NCI-H1048 (cell line): Measurements from ENCODE around the gene CD2BP2.

Experiments used
- DNase-seq: peaks from one replicate; lab custom pipeline; 2025; lab: John Stamatoyannopoulos, UW

Gene CD2BP2

GRCh38 chr16:30378236-30379157, 23.4 kb upstream of the CD2BP2 start:
- peak; percentile 91 for DNase-seq

DNA sequence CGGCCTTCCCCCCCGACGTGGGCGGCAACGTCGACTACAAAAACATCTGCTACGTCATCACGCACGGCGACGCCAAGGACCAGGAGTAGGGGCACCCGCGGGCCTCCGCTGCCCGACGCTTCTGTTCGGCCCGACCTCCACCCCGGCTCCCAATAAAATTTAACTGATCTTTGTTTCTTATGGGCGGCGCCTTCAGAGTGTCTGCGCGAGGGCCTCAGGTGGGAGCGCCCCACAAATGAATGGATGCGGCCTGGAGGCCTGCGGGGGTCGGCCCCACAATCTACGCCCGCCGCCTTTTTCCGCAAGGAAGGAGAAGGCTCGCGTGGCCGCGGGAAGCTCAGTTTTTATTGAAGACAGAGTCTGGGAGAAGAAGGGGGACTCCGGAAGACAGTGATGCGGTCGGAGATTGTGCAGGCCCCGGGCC, 22.7 kb upstream of the CD2BP2 start:
- peak; percentile 46 for DNase-seq

GRCh38 chr16:30377050-30377811, 22.1 kb upstream of the CD2BP2 start:
- DNase-seq: no peak

- DNase-seq: no peak
These were observed 21.4 kb upstream of the CD2BP2 start for GRCh38 chr16:30376461-30376902.

DNA sequence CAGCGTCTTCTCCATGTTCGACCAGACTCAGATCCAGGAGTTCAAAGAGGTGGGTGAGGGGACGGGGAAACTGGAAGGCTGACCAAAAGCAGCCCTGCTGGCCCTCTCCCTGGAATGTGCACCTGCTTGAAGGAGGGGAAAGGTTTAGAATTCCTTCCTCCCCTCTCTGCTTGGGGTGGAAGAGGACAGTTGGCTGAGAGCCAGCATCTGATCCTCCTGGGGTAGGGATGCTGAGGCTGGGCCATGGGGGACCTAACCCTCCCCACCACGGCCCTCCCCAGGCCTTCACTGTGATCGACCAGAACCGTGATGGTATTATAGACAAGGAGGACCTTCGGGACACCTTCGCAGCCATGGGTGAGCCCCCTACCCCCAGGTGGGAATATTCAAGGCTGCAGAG, 20.8 kb upstream of the CD2BP2 start:
- no peak for DNase-seq

DNA sequence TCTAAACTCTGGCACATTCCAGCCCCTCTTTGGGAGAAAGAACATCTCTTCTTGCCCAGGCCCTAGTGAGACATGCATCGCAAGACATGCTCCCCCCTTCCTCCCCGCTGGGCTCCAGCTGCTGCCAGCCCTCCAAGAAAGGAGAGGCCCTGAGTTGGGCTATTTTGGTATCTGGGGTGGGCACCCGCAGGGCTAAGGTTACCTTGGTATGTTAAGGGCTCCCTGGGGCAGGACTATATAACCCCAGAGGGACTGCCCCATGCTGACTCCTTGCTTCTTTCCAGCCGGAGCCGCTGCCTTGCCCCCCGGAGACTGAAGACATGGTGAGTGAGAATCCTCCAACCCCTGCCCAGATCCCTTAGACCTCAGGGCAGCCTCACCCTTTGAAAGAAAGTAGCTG, 19.4 kb upstream of the CD2BP2 start, which contains the start of gene MYL11:
Gene MYL11 (plus strand): TSS at position 265 of the 400 bp plus-strand sequence. CDS start 56 bp downstream, at position 321.
- no peak for DNase-seq

DNA sequence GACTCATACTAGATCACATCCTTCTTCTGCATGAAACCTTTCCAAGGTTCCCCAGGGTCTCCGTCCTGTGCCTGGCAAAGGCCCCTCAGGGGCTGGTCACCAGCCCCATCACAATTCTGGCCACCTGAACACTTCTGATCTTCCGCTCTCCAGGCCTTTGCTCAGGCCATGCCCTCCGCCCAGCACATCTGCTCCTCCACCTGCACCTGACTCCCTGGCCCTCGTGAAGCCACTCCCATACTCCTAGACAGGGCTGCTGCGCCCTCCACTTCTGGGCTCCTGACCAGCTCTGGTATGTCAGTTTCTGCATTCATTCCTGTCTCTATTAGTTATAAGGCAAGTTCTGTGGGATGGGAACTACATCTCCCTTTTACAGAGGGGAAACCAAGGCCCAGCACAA, 17.6 kb upstream of the CD2BP2 start:
- DNase-seq: no peak

DNA sequence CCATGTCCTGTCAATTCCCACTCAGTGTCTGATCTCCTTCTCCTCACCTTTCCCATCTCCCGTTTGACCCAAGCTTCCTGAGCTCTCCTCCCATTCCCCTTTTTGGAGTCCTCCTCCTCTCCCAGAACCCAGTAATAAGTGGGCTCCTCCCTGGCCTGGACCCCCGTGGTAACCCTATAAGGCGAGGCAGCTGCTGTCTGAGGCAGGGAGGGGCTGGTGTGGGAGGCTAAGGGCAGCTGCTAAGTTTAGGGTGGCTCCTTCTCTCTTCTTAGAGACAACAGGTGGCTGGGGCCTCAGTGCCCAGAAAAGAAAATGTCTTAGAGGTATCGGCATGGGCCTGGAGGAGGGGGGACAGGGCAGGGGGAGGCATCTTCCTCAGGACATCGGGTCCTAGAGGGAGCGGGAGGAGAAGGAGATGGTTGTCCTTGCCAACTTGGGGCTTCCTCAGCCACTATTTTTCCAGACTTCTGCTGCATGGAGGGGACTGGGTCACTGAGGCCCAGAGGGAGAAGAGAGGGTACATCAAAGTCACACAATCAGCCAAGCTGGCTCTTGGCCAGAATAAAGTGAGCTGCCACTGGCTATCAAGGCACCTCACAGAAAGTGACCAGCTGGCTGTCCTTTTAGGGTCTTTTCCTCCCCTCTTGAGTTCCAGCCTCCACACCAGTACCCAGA, 17.1 kb upstream of the CD2BP2 start:
- DNase-seq: no peak

DNA sequence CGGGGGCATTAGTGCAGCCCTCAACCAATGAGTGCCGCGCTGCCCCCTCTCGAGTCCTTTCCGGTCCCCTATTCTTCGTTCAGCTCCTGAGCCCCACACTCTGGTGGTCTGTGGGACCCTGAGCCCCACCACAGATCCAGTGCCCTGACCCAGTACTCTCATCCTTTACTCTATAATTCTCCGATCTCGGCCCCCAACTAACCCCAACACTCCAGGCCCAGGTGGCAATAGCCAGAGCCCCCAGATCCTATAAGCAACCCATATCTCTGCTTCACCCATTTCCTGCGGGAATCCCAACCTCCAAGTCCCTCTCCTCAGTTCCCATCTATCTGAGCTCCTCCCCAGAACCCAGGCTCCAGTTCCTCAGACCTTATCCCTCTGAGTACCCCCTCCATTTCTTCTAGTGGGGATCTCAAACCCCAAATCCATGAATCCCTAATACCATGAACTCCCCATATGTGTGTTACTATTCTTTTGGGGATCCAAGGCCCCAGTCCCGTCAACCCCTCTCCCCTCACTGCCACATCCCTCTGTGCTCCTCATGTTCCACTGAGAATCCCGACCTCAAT, 16.2 kb upstream of the CD2BP2 start:
- DNase-seq: no peak

DNA sequence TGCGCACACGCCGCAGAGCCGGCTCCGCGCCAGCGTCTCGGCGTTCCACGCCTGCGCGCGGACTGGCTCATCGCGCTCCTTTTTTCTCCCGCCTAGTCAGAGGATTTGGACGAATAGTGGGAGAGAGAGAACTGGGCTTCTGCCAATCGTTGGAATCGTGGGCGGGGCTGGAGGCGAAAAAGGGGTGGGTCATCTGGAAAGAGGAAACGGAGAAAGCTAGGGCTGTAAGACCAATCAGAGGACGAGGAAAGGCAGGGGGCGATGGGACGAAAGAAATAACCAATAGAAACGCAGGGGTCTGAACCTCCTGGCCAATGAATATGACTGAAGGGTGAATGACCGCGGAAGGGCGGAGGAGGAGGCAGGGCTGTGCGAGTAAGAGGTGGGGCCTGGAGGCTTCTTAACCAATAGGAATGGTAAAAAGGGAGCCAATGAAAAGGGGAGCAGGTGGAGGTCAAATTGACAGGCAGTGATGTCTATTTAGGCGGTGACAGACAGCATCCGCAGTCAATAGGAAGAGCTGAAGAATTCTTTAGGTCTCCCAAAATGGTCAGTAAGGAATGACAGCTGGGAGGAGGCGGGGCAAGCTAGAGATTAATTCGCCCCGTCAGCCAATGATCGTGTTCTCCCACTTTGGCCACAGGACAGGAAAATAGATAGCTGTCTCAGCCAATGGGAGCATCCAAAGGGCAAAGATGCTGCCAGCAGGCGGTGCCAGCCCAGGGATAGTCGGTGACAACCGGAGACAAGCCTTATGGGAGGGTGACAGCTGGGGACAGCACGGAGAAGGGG, 15.5 kb upstream of the CD2BP2 start, which contains the start of gene TBC1D10B:
Gene TBC1D10B (minus strand): TSS at position 39 of the 792 bp plus-strand sequence. CDS start 311 bp downstream, outside the sequence.
- DNase-seq: peak; percentile 91

DNA sequence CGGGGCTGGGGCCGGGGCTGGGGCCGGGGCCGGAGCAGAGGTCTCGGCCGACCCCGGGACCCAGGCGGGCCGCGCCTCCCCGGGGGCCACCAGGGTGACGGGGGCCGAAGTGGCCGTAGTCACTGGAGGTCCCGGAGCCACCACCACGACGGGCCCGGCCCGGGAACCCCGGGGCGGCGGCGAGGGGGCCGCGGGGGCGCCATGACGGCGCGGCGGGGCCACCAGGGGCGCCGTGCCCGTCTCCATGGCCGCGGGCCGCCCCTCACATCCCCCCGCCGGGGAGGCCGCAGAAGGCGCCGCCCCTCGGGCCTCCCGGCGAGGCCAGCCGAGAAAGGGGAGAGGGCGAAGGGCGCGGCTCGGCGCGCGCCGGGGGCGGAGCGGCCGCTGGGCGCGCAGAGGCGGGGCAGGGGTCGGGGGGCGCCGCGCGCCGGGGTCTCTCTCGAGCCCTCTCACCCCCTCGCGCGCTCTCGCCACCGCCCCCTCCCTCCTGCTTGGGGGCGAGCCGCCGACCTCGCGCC, 14.9 kb upstream of the CD2BP2 start:
- no peak for DNase-seq

DNA sequence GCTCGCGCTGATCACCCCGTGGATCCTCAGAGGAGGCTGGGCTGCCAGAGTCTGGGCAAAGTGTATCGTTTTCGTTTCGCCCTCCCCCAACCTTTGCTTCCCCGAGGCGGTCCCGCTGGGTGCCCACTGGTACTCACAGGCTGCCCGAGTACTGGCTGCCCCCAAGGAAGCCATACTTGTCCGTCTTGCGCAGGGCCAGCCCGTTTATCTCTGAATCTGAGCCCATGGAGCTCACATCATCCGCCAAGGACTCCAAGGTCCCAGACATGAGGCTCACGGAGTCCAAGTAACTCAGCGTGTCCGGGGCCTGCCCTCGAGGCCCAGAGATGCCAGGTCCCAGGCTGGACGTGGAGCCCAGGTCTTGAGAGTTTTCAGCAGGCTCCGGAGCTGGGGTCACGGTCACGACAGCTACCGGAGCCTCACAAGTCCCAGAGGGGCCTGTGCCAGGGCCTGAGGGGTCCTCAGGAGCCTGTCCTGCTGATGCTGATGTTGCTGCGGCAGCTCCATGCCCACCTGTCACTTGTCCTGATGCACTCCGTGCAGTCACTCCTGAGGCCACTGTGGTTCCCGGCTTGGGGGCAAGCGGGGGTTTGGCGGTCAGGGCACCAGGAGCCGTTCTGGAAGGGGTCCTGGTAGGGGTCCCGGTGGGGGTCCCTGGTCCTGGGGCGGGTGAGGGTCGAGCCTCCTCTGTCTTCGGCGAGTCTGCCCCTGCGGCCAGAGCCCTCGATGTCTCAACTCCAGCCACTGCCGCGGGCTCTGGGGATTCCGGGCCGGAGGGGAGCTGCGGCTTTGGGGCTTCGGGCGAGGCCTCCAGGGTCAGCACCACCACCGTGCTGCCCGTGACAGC, 14.2 kb upstream of the CD2BP2 start:
- no peak for DNase-seq

DNA sequence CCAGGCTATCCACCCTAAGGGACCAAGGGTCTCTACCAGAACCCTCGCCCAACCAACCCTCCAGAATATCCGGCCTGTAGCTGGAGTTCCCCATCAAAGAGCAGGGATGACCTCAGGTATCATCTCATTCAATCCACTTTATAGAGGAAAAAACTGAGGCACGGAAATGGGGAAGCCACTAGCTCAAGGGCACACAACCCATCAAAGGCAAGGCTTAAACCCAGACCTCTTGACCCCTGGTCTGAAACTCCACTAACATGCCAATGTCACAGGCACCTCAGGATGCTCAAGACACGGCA, 13.6 kb upstream of the CD2BP2 start:
- no peak for DNase-seq

- no peak for DNase-seq
These were observed 13.1 kb upstream of the CD2BP2 start for GRCh38 chr16:30368122-30368791.

DNA sequence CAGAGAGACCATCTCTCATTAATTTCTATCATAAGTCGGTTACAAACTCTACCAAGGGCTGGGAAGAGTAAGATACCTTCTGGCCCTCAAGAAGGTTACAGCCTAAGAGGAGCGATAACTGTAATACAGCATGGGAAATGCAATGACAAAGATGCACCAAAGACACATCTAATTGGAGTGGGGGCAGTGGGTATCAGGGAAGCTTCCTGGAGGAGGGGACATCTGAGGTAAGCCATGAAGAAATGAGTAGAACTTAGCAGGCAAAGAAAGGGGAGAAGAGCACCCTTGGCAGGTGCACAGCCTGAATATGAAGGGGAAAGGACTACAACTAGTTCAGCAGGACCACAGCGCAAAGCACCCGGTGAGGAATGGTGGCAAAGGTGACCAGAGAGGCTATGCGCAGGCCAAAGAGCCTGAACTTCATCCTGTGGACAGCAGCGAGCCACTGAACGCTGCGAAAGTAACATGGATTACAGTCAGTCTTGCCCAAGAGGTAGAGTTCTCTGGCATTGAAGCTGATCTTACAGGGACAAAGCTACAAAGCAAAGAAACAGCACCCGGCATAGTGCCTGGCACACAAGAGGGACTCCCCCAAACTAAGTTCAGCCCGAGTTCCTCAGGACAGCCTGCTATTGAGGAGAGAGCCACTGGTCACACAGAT, 12.4 kb upstream of the CD2BP2 start:
- no peak for DNase-seq

GRCh38 chr16:30366511-30366910, 11.4 kb upstream of the CD2BP2 start:
- DNase-seq: no peak

DNA sequence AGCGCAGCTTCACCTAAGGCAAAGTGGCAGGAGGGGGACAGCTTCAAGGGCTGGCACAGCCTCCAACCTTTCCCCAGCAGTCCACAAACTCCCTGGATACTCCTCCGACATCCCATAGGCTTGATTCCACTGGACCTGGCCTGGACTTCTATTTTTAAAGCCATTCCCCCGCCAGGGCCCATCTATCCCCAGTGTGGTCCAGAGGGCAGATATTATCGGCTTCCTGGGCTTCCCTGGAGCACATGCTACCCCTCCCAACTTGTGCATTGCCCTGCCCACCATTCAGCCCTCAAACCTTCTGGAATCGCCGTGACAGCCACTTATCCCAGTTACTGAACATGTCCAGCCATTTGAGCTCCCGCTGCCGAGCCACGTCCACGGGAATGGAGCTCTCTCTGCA, 10.1 kb upstream of the CD2BP2 start:
- DNase-seq: no peak

GRCh38 chr16:30361180-30361579, 6.1 kb upstream of the CD2BP2 start:
- DNase-seq: no peak

- no peak for DNase-seq
These were observed 4.7 kb upstream of the CD2BP2 start for GRCh38 chr16:30359871-30360170.
